ENCODE results near the gene ALDOB.

ALDOB gene

DNA sequence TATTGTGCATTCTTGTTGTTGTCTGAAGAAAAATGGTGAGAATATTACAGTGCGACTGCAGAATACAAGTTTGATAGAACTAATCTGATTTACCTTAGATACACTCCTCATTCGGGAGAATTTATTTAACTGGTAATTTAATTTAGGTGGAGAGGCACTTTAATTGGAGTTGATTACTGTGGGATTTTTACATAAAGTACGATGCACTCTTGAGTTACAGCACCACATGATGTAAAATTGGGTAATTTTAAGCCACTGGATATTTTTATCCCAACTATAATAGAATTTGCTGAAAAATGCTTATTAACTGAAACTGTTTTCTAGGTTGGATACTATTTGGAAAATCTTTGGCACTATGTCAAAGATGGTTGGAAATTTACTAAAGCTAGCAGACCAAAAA lies 35.4 kb upstream of the ALDOB start:
- no peak overlapping the region for H3K4me3 ChIP-seq (ENCODE audit: low read depth in 1 of 2, low read length in 2 of 2)
- no peaks in the 10 kb centered on the region for H3K9me3 ChIP-seq (ENCODE audit: low read length)
- H3K36me3 ChIP-seq (ENCODE audit: insufficient read depth, low read length) = peaks cover 16% of the 10 kb centered on the region
- H3K27ac ChIP-seq (ENCODE audit: low read depth, low read length) = no peak overlapping the region
- no peak overlapping the region for H3K9ac ChIP-seq (ENCODE audit: low read length)
- no peaks in the 10 kb centered on the region for H3K27me3 ChIP-seq (ENCODE audit: control insufficient read depth in 1 of 2, insufficient read depth in 2 of 2, low read length in 2 of 2)
- no peaks in the 10 kb centered on the region for H3K4me1 ChIP-seq (ENCODE audit: insufficient read depth, low read length)

DNA sequence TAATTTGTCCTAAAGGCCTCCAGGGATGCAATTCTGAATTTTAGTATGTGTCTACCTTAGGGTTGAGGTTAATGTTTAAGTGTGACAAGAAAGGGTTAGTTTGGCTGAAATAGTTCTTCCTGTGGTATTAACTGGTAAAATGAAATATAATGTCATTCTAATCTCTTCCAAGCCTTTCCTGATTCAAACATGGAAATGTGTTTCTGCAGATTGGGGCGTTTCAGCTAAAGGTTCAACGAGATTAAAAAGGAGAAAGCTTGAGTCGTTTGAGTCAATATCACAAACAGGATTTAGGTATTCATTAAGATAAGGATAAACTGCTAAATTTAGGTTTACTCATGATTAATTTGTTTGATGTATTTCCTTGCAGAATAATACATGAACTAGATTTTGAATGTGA lies 34.4 kb upstream of the ALDOB start:
- no peak overlapping the region for H3K9ac ChIP-seq (ENCODE audit: low read length)
- H3K27me3 ChIP-seq (ENCODE audit: control insufficient read depth in 1 of 2, insufficient read depth in 2 of 2, low read length in 2 of 2) = no peaks in the 10 kb centered on the region
- no peak overlapping the region for H3K4me3 ChIP-seq (ENCODE audit: low read depth in 1 of 2, low read length in 2 of 2)
- no peak overlapping the region for H3K27ac ChIP-seq (ENCODE audit: low read depth, low read length)
- no peaks in the 10 kb centered on the region for H3K9me3 ChIP-seq (ENCODE audit: low read length)
- H3K4me1 ChIP-seq (ENCODE audit: insufficient read depth, low read length) = no peaks in the 10 kb centered on the region
- peaks cover 8% of the 10 kb centered on the region for H3K36me3 ChIP-seq (ENCODE audit: insufficient read depth, low read length)

DNA sequence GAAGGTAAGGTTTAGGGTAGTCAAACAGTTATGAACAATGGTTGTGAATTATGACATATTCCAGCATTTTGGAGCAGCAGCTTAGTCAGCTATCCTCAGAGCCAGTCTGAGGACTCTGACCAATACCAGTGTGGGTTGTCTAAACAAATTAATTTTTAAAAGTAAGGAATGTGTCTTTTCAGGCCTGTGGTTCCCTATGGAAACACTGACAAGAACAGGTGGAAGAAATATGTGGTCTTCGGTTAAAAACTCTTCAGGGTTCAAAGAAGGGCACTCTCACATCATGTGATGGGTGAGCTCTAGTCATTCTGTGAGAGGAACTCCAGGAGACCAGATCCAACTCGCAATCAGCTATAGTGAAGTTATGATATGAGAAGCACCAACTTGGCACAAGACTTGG lies 33.5 kb upstream of the ALDOB start:
- H3K4me3 ChIP-seq (ENCODE audit: low read depth in 1 of 2, low read length in 2 of 2) = no peak overlapping the region
- no peaks in the 10 kb centered on the region for H3K9me3 ChIP-seq (ENCODE audit: low read length)
- H3K9ac ChIP-seq (ENCODE audit: low read length) = no peak overlapping the region
- H3K27ac ChIP-seq (ENCODE audit: low read depth, low read length) = no peak overlapping the region
- no peaks in the 10 kb centered on the region for H3K4me1 ChIP-seq (ENCODE audit: insufficient read depth, low read length)
- H3K36me3 ChIP-seq (ENCODE audit: insufficient read depth, low read length) = peaks cover 4% of the 10 kb centered on the region
- H3K27me3 ChIP-seq (ENCODE audit: control insufficient read depth in 1 of 2, insufficient read depth in 2 of 2, low read length in 2 of 2) = no peaks in the 10 kb centered on the region

DNA sequence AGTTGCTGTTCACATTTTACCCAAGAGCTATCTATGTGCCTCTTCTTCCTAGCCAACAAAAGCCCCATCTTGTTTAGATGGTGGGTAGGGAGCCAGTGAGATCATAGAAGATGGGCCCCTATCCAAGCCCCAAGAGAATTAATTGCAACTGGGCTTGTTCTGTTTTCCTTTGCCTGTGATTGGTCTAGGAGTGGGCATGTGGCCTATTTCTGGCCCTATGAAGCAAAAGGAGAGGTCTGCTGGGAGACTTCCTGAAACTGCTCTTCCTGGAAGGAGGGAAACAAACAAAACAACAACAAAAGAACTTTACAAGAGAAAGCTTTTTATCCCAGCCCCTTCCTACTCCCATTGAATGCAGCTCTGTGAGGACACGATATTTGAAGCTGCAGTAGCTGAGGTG lies 32.5 kb upstream of the ALDOB start:
- Histone ChIP-seq H3K4me3 (ENCODE audit: low read depth in 1 of 2, low read length in 2 of 2) (no peak overlapping the region), H3K9ac (ENCODE audit: low read length) (no peak overlapping the region), H3K4me1 (ENCODE audit: insufficient read depth, low read length) (no peaks in the 10 kb centered on the region), H3K27ac (ENCODE audit: low read depth, low read length) (no peak overlapping the region), H3K27me3 (ENCODE audit: control insufficient read depth in 1 of 2, insufficient read depth in 2 of 2, low read length in 2 of 2) (no peaks in the 10 kb centered on the region), H3K9me3 (ENCODE audit: low read length) (no peaks in the 10 kb centered on the region), H3K36me3 (ENCODE audit: insufficient read depth, low read length) (no peaks in the 10 kb centered on the region)

DNA sequence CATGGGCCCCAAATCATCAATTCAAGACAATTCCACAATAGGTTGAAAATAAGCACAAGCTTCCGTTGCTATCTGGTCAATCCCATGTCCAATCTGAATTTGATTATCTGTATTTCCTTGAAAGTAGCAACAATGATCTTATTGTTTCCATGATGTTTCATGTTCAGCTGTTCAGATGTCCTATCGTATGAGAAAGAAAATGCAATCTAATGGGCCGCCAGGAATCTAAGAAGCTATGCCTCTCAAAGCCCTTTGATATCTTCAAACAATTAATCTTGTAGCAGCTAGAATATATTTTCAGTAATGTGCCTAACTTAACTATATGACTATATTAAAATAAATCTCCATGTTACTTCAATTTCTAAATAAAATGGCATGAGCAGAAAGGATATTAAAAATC lies 32.1 kb upstream of the ALDOB start:
- no peak overlapping the region for H3K9ac ChIP-seq (ENCODE audit: low read length)
- no peaks in the 10 kb centered on the region for H3K9me3 ChIP-seq (ENCODE audit: low read length)
- no peaks in the 10 kb centered on the region for H3K36me3 ChIP-seq (ENCODE audit: insufficient read depth, low read length)
- no peak overlapping the region for H3K4me3 ChIP-seq (ENCODE audit: low read depth in 1 of 2, low read length in 2 of 2)
- no peaks in the 10 kb centered on the region for H3K4me1 ChIP-seq (ENCODE audit: insufficient read depth, low read length)
- H3K27ac ChIP-seq (ENCODE audit: low read depth, low read length) = no peak overlapping the region
- H3K27me3 ChIP-seq (ENCODE audit: control insufficient read depth in 1 of 2, insufficient read depth in 2 of 2, low read length in 2 of 2) = no peaks in the 10 kb centered on the region

DNA sequence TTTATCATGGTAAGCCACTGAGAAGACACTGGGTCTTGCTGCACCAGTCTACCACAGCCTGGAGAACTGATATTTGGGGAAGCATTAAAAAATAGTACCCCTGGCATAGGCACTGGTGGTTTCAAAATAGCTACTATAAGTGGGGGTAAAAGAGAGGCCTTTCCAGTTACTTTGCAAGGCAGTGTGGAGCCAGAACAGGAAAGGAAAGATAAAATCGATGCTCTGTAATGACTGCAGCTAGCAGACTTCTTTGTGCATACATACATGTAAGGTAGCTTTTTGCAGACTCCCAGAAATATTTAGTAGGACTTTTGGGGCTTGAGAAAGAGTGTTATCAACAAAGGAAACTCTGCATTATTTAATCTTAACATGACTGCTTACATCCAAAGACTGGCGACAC lies 31.3 kb upstream of the ALDOB start:
- no peak overlapping the region for H3K27ac ChIP-seq (ENCODE audit: low read depth, low read length)
- no peaks in the 10 kb centered on the region for H3K9me3 ChIP-seq (ENCODE audit: low read length)
- no peaks in the 10 kb centered on the region for H3K27me3 ChIP-seq (ENCODE audit: control insufficient read depth in 1 of 2, insufficient read depth in 2 of 2, low read length in 2 of 2)
- no peak overlapping the region for H3K4me3 ChIP-seq (ENCODE audit: low read depth in 1 of 2, low read length in 2 of 2)
- no peak overlapping the region for H3K9ac ChIP-seq (ENCODE audit: low read length)
- no peaks in the 10 kb centered on the region for H3K36me3 ChIP-seq (ENCODE audit: insufficient read depth, low read length)
- no peaks in the 10 kb centered on the region for H3K4me1 ChIP-seq (ENCODE audit: insufficient read depth, low read length)

DNA sequence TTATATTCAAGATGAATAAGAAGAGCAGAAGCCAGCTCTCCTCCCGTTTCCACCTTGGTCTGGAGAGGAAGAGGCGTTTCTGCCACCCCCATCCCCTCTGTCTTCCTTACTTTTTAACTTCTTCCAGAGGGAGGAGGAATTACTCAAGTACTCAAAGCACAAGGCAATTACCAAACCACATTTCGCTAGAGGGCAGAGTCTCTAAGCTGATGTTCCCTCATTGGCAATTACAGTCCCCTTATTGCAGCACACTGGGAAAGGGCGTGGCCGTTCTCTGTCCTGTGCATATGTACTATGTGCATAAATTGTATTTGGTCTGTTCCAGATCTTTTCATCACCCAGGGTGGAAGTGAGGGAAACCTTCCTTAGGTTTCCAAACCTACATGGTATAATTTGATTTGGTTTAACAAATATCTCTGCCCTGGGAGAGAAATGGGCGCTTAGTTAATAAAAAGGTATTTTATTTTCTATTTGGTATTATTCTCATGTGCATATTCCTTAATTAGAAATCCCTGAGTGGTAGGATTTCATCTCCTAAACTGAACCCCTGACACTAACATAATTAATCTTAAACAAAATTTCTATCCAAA lies 29.8 kb upstream of the ALDOB start:
- no peaks in the 10 kb centered on the region for H3K4me1 ChIP-seq (ENCODE audit: insufficient read depth, low read length)
- no peaks in the 10 kb centered on the region for H3K27me3 ChIP-seq (ENCODE audit: control insufficient read depth in 1 of 2, insufficient read depth in 2 of 2, low read length in 2 of 2)
- H3K36me3 ChIP-seq (ENCODE audit: insufficient read depth, low read length) = no peaks in the 10 kb centered on the region
- H3K9me3 ChIP-seq (ENCODE audit: low read length) = no peaks in the 10 kb centered on the region
- H3K4me3 ChIP-seq (ENCODE audit: low read depth in 1 of 2, low read length in 2 of 2) = no peak overlapping the region
- no peak overlapping the region for H3K9ac ChIP-seq (ENCODE audit: low read length)
- H3K27ac ChIP-seq (ENCODE audit: low read depth, low read length) = no peak overlapping the region

DNA sequence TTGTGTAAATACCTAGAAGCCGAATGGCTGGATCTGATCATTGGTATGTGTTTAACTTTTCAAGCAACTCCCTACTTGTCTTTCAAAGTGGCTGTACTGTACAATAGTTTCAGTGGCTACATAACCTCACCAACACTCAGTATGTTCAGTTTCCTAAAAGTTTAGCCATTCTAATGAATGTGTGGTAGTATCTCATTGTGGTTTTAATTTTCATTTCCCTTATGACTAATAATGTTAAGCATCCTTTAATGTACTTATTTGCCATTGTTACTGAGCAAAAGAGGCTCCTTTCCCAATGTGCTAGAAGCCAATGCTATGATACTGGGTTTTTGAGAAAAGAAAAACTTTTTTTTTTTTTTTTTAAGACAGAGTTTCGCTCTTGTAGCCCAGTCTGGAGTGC lies 27.8 kb upstream of the ALDOB start:
- H3K4me1 ChIP-seq (ENCODE audit: insufficient read depth, low read length) = no peaks in the 10 kb centered on the region
- H3K9ac ChIP-seq (ENCODE audit: low read length) = no peak overlapping the region
- H3K9me3 ChIP-seq (ENCODE audit: low read length) = no peaks in the 10 kb centered on the region
- H3K36me3 ChIP-seq (ENCODE audit: insufficient read depth, low read length) = no peaks in the 10 kb centered on the region
- no peaks in the 10 kb centered on the region for H3K27me3 ChIP-seq (ENCODE audit: control insufficient read depth in 1 of 2, insufficient read depth in 2 of 2, low read length in 2 of 2)
- H3K4me3 ChIP-seq (ENCODE audit: low read depth in 1 of 2, low read length in 2 of 2) = no peak overlapping the region
- no peak overlapping the region for H3K27ac ChIP-seq (ENCODE audit: low read depth, low read length)

DNA sequence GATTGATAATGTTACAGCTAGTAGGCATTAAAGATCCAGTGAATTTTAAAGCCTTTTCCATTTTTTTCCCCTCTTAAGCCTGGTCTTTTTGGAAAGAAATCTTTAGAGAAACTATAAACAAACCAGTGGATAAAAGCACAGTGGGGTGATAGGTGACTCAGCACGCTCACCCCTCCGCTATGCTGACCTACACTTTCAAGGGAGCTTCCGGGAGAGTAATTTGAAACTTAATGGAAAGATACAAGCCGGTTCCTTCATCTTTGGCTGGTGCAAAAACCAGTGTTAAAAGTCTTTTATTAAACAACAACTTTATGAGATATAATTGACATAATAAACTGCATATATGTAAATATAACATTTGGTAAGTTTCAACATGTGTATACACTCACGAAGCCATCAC lies 27.0 kb upstream of the ALDOB start:
- H3K27ac ChIP-seq (ENCODE audit: low read depth, low read length) = no peak overlapping the region
- no peaks in the 10 kb centered on the region for H3K27me3 ChIP-seq (ENCODE audit: control insufficient read depth in 1 of 2, insufficient read depth in 2 of 2, low read length in 2 of 2)
- no peaks in the 10 kb centered on the region for H3K4me1 ChIP-seq (ENCODE audit: insufficient read depth, low read length)
- H3K4me3 ChIP-seq (ENCODE audit: low read depth in 1 of 2, low read length in 2 of 2) = no peak overlapping the region
- H3K9me3 ChIP-seq (ENCODE audit: low read length) = no peaks in the 10 kb centered on the region
- no peaks in the 10 kb centered on the region for H3K36me3 ChIP-seq (ENCODE audit: insufficient read depth, low read length)
- H3K9ac ChIP-seq (ENCODE audit: low read length) = no peak overlapping the region

DNA sequence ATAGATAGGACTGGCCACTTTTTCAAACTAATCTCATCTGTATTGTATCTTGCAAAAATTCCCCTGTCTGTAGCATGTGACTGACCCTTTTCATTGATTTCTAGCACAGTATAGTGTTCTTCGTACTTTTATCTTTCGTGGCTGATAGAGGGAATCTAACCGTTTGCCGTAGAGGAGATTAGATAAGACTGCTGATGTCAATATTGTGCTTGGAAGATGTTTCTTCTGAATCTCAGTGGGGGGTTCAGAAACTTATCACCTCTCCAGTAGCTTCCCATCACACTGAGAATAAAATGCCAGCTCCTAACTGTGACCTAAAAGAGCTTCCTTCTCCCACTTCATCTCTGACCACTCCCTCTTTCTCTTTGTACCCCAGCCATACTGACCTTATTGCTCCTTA lies 25.4 kb upstream of the ALDOB start:
- Histone ChIP-seq H3K4me1 (ENCODE audit: insufficient read depth, low read length) (no peaks in the 10 kb centered on the region), H3K9me3 (ENCODE audit: low read length) (no peaks in the 10 kb centered on the region), H3K9ac (ENCODE audit: low read length) (no peak overlapping the region), H3K36me3 (ENCODE audit: insufficient read depth, low read length) (no peaks in the 10 kb centered on the region), H3K4me3 (ENCODE audit: low read depth in 1 of 2, low read length in 2 of 2) (no peak overlapping the region), H3K27me3 (ENCODE audit: control insufficient read depth in 1 of 2, insufficient read depth in 2 of 2, low read length in 2 of 2) (no peaks in the 10 kb centered on the region), H3K27ac (ENCODE audit: low read depth, low read length) (no peak overlapping the region)

DNA sequence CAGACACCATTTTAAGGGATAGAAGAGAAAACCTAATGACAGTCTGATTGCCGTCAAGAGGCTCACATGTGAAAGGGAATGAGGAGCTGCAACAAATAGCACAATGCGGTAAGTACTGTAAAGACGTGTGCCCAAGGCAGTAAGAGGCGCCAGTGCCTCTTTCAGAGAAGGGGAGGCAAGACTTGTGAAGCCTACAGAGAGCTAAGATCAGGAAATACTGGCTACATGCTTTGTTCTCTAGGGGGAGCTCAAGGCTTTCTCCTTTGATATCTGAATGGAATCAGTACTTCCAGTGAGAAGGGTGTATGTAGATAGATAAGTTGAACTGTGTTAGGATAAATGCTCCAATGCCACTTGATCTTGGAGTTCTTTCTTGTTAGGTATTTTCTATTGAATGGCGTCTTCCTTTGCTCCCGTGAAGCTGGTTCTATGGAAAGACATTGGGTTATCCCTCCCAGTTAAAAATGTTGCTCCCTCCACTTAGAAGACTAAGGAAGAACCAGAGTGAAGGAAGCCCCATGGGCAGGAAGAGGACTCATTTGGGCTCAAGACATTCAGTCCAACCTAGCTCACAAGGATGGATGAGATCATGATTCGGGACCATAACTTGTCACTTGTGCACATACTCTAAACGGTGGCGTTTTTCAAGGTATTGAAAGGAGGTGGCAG lies 23.5 kb upstream of the ALDOB start:
- no peak overlapping the region for H3K4me3 ChIP-seq (ENCODE audit: low read depth in 1 of 2, low read length in 2 of 2)
- no peak overlapping the region for H3K27ac ChIP-seq (ENCODE audit: low read depth, low read length)
- no peak overlapping the region for H3K9ac ChIP-seq (ENCODE audit: low read length)
- H3K4me1 ChIP-seq (ENCODE audit: insufficient read depth, low read length) = no peaks in the 10 kb centered on the region
- no peaks in the 10 kb centered on the region for H3K9me3 ChIP-seq (ENCODE audit: low read length)
- no peaks in the 10 kb centered on the region for H3K36me3 ChIP-seq (ENCODE audit: insufficient read depth, low read length)
- H3K27me3 ChIP-seq (ENCODE audit: control insufficient read depth in 1 of 2, insufficient read depth in 2 of 2, low read length in 2 of 2) = no peaks in the 10 kb centered on the region

DNA sequence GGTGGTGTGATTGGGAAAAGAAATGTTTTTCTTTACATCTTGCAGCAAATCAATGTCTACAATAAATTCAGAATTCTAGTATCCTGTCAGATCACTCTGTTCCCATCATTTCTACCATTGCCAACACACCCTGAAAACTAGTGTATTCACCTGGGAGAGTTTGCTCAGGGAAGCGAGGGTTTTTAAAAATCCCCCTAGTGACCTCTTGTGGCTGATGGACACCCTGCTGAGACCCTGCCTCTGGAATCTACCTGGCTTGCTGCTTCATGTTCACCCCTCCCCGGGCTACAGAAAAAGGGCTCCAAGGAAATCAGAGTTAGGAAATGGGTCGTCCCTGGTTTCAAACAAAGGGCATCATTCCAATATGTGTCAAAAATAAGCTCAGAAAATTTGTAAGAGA lies 21.4 kb upstream of the ALDOB start:
- Histone ChIP-seq H3K27me3 (ENCODE audit: control insufficient read depth in 1 of 2, insufficient read depth in 2 of 2, low read length in 2 of 2) (no peaks in the 10 kb centered on the region), H3K27ac (ENCODE audit: low read depth, low read length) (no peak overlapping the region), H3K9ac (ENCODE audit: low read length) (no peak overlapping the region), H3K36me3 (ENCODE audit: insufficient read depth, low read length) (no peaks in the 10 kb centered on the region), H3K9me3 (ENCODE audit: low read length) (no peaks in the 10 kb centered on the region), H3K4me1 (ENCODE audit: insufficient read depth, low read length) (no peaks in the 10 kb centered on the region), H3K4me3 (ENCODE audit: low read depth in 1 of 2, low read length in 2 of 2) (no peak overlapping the region)

All from muscle layer of colon (tissue), 2 donors.